Fibroblast of lung (primary cell): ENCODE results near the gene AFAP1L2.

Source experiments
- EZH2 ChIP-seq: IDR thresholded peaks from 2 replicates; pipeline ENCODE4 v1.5.1; 2012; ENCODE audit warnings: low read length, control low read depth, mild to moderate bottlenecking; ENCODE audit errors: missing control alignments
- TF ChIP-seq, protein P1 (sequence below), 2 donors: IDR thresholded peaks in 1 of 2; conservative IDR thresholded peaks in 1 of 2; 1 replicate in 1 of 2; 2 replicates in 1 of 2; pipeline ENCODE4 v1.5.1; 2011 to 2012; ENCODE audit warnings: low read length in 2 of 2, control low read depth in 1 of 2, inconsistent platforms in 1 of 2, low read depth in 1 of 2, mild to moderate bottlenecking in 1 of 2

DNA sequence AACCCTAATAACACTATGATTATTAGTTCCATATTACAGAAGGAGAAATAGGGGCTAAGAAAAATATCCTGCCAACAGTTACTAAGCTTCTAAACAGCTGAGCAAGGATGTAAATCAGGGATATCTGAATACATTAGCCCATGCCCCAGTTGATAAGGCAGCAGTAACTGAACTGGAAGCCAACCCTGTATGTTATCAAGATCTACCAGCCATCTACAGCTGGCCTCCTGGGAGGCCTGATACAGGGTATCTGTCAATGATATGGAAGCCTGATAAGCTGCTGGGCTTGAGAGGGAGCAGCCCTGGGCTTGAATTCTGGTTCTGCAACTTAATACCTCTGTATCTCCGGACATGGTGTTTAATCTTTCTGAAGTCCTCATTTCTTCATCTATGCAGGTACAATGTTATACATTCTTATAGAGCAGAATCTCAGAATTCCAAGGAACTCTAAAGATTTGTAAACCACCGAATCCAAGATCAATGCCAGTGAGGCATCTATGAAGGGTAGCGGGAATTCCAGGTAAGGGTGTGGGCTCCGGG, 37.9 kb upstream of the AFAP1L2 start:
- TF ChIP-seq, protein P1, sequence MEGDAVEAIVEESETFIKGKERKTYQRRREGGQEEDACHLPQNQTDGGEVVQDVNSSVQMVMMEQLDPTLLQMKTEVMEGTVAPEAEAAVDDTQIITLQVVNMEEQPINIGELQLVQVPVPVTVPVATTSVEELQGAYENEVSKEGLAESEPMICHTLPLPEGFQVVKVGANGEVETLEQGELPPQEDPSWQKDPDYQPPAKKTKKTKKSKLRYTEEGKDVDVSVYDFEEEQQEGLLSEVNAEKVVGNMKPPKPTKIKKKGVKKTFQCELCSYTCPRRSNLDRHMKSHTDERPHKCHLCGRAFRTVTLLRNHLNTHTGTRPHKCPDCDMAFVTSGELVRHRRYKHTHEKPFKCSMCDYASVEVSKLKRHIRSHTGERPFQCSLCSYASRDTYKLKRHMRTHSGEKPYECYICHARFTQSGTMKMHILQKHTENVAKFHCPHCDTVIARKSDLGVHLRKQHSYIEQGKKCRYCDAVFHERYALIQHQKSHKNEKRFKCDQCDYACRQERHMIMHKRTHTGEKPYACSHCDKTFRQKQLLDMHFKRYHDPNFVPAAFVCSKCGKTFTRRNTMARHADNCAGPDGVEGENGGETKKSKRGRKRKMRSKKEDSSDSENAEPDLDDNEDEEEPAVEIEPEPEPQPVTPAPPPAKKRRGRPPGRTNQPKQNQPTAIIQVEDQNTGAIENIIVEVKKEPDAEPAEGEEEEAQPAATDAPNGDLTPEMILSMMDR (conservative IDR thresholded peaks at IDR 0.05 in 1 of 2, IDR thresholded peaks at IDR 0.05 in 1 of 2; ENCODE audit: low read depth in 1 of 2, low read length in 2 of 2): no peak
- no peak for TF ChIP-seq EZH2
